GM19099 (cell line): ENCODE results near the gene CHL1.

Source experiments
- POLR2A ChIP-seq: IDR thresholded peaks from 3 replicates; pipeline ENCODE4 v1.6.1; 2011; ENCODE audit warnings: low read depth; ENCODE audit not compliant: insufficient read length; ENCODE audit errors: extremely low read depth

Gene CHL1

GRCh38 chr3:430186-430585 is 233.6 kb downstream of the CHL1 start:
- TF ChIP-seq POLR2A = no peak

- no peak for TF ChIP-seq POLR2A
Observed at GRCh38 chr3:435161-435560, 238.6 kb downstream of the CHL1 start.

GRCh38 chr3:436053-436452 is 239.5 kb downstream of the CHL1 start:
- TF ChIP-seq POLR2A = no peak

- TF ChIP-seq POLR2A = no peak
Observed at GRCh38 chr3:440826-441225, 244.3 kb downstream of the CHL1 start.

- TF ChIP-seq POLR2A = no peak
Observed at GRCh38 chr3:445960-446359, 249.4 kb downstream of the CHL1 start.

GRCh38 chr3:447671-448070 is 251.1 kb downstream of the CHL1 start:
- TF ChIP-seq POLR2A = no peak

- TF ChIP-seq POLR2A = no peak
Observed at GRCh38 chr3:449711-450110, 253.1 kb downstream of the CHL1 start.

- TF ChIP-seq POLR2A = no peak
Observed at GRCh38 chr3:452221-452620, 255.7 kb downstream of the CHL1 start.

- no peak for TF ChIP-seq POLR2A
Observed at GRCh38 chr3:453106-453505, 256.5 kb downstream of the CHL1 start.

GRCh38 chr3:454986-455385 is 258.4 kb downstream of the CHL1 start:
- TF ChIP-seq POLR2A = no peak

GRCh38 chr3:458124-458523 is 261.6 kb downstream of the CHL1 start:
- TF ChIP-seq POLR2A = no peak

- no peak for TF ChIP-seq POLR2A
Observed at GRCh38 chr3:458653-459310, 262.2 kb downstream of the CHL1 start.
